DND-41 (cell line): ENCODE data around the gene TSPAN18.

ENCODE experiments used
- EZH2 ChIP-seq: IDR thresholded peaks from 3 replicates; pipeline ENCODE4 v1.6.1; 2012; ENCODE audit warnings: borderline replicate concordance, low read depth, mild to moderate bottlenecking, moderate library complexity, low read length, inconsistent platforms; ENCODE audit not compliant: severe bottlenecking
- TF ChIP-seq, protein P1 (sequence below): IDR thresholded peaks from 2 replicates; pipeline ENCODE4 v1.5.1; 2012; ENCODE audit warnings: borderline replicate concordance, low read length, moderate library complexity, mild to moderate bottlenecking; ENCODE audit not compliant: poor library complexity, severe bottlenecking; ENCODE audit errors: extremely low read depth

DNA sequence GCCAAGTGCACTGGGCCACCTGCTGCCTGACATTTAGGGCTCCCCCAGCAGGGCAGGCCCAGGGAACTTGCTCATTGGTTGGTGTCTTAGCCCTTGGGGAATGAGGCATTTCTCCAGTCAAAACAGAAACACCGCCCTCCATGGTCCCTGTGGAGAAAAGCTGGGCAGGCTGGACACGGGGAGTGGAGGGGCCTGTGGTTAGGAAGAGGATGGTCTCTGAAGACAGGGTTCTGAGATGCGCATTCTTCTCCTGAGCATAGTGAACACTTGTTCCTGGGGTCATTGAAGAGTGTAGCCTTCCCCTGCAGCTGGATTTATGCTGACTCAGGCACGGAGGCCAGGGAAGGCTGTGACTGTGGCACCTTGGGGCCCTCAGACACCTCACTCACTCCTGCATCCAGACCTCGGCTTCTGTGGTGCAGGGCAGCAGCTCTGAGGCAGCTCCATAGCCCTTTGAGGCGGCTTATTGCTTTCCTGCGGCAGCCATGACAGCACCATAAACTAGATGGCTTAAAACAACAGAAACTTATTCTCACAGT lies 8.2 kb downstream of the TSPAN18 start:
- TF ChIP-seq, protein P1, sequence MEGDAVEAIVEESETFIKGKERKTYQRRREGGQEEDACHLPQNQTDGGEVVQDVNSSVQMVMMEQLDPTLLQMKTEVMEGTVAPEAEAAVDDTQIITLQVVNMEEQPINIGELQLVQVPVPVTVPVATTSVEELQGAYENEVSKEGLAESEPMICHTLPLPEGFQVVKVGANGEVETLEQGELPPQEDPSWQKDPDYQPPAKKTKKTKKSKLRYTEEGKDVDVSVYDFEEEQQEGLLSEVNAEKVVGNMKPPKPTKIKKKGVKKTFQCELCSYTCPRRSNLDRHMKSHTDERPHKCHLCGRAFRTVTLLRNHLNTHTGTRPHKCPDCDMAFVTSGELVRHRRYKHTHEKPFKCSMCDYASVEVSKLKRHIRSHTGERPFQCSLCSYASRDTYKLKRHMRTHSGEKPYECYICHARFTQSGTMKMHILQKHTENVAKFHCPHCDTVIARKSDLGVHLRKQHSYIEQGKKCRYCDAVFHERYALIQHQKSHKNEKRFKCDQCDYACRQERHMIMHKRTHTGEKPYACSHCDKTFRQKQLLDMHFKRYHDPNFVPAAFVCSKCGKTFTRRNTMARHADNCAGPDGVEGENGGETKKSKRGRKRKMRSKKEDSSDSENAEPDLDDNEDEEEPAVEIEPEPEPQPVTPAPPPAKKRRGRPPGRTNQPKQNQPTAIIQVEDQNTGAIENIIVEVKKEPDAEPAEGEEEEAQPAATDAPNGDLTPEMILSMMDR, result no peak
- TF ChIP-seq EZH2, result no peak
